ENCODE data around the gene BPHL.

GRCh38 chr6:3165631-3166534 lies 47.4 kb downstream of the BPHL start:
- TF ChIP-seq CTCF (IDR thresholded peaks at IDR 0.05): no peak
- no peak for TF ChIP-seq EZH2 (IDR thresholded peaks at IDR 0.05; ENCODE audit: borderline replicate concordance, insufficient read depth, low read depth, low read length, poor library complexity, severe bottlenecking)
